ENCODE measurements around the gene SBDS.
"Not testable (repeated sequence)": the region's sequence is repeated elsewhere in the genome, so short reads cannot be mapped to it uniquely, and the experiment has no call there.

Gene SBDS

GRCh38 chr7:67019562-67020390, 24.4 kb upstream of the SBDS start:
- no CpG with 5 or more reads among the region's 8 CpGs for WGBS (ENCODE audit: insufficient coverage, insufficient read length)
- Histone ChIP-seq H3K27ac (ENCODE audit: low read length) (no peak overlapping the region), H3K36me3 (ENCODE audit: control insufficient read depth, insufficient read depth, low read length) (peaks cover 2% of the 10 kb centered on the region; the same call in 1 of the 2 replicates), H3K4me3 (ENCODE audit: low read length) (no peak overlapping the region), H3K4me1 (ENCODE audit: control insufficient read depth, insufficient read depth, low read length) (no peaks in the 10 kb centered on the region), H3K27me3 (ENCODE audit: control insufficient read depth, insufficient read depth, low read length) (no peaks in the 10 kb centered on the region), H3K9me3 (ENCODE audit: control insufficient read depth, insufficient read depth, low read length) (no peaks in the 10 kb centered on the region)
- no peak for DNase-seq (ENCODE audit: low read depth, low spot score)

- Histone ChIP-seq H3K4me1 (ENCODE audit: control insufficient read depth, insufficient read depth, low read length) (no peaks in the 10 kb centered on the region), H3K4me3 (ENCODE audit: low read length) (no peak overlapping the region), H3K27ac (ENCODE audit: low read length) (no peak overlapping the region), H3K27me3 (ENCODE audit: control insufficient read depth, insufficient read depth, low read length) (no peaks in the 10 kb centered on the region), H3K36me3 (ENCODE audit: control insufficient read depth, insufficient read depth, low read length) (peaks cover 2% of the 10 kb centered on the region; the same call in 1 of the 2 replicates), H3K9me3 (ENCODE audit: control insufficient read depth, insufficient read depth, low read length) (no peaks in the 10 kb centered on the region)
- no CpG with 5 or more reads among the region's 7 CpGs for WGBS (ENCODE audit: insufficient coverage, insufficient read length)
- DNase-seq (ENCODE audit: low read depth, low spot score), result no peak
These were observed 23.6 kb upstream of the SBDS start for GRCh38 chr7:67018940-67019339.

GRCh38 chr7:67017971-67018370, 22.6 kb upstream of the SBDS start:
- not testable (repeated sequence) for DNase-seq (ENCODE audit: low read depth, low spot score); H3K4me3 ChIP-seq (ENCODE audit: low read length); H3K36me3 ChIP-seq (ENCODE audit: control insufficient read depth, insufficient read depth, low read length); H3K4me1 ChIP-seq (ENCODE audit: control insufficient read depth, insufficient read depth, low read length); H3K27ac ChIP-seq (ENCODE audit: low read length); H3K27me3 ChIP-seq (ENCODE audit: control insufficient read depth, insufficient read depth, low read length); H3K9me3 ChIP-seq (ENCODE audit: control insufficient read depth, insufficient read depth, low read length)
- WGBS (ENCODE audit: insufficient coverage, insufficient read length), result no CpG with 5 or more reads among the region's 8 CpGs

- not testable (repeated sequence) for DNase-seq (ENCODE audit: low read depth, low spot score); H3K36me3 ChIP-seq (ENCODE audit: control insufficient read depth, insufficient read depth, low read length); H3K27ac ChIP-seq (ENCODE audit: low read length); H3K27me3 ChIP-seq (ENCODE audit: control insufficient read depth, insufficient read depth, low read length); H3K4me1 ChIP-seq (ENCODE audit: control insufficient read depth, insufficient read depth, low read length); H3K4me3 ChIP-seq (ENCODE audit: low read length); H3K9me3 ChIP-seq (ENCODE audit: control insufficient read depth, insufficient read depth, low read length)
- WGBS (ENCODE audit: insufficient coverage, insufficient read length), result 100% methylated on average over 4 of the region's 9 CpGs
These were observed 18.8 kb upstream of the SBDS start for GRCh38 chr7:67014076-67014622.

DNA sequence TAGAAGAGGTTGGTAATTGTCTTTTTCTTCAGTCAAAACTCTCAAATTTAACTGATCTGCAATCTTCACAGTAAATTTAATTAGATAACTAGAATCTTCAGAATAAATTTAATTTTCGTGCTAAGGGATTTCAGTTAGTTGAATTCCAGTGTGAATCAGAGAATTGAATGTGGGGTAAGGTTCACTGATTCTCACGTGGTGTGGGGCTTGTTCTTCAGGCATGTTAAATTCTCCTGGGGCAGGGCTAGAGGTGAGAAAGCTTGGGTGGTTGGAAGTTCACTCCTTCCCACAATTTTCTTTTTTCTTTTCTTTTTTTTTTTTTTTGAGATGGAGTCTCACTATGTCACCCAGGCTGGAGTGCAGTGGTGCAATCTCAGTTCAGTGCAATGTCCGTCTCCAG, 14.3 kb upstream of the SBDS start:
- no CpG with 5 or more reads among the region's 3 CpGs for WGBS (ENCODE audit: insufficient coverage, insufficient read length)
- H3K4me1 ChIP-seq (ENCODE audit: control insufficient read depth, insufficient read depth, low read length); H3K27me3 ChIP-seq (ENCODE audit: control insufficient read depth, insufficient read depth, low read length); H3K27ac ChIP-seq (ENCODE audit: low read length); H3K4me3 ChIP-seq (ENCODE audit: low read length); H3K9me3 ChIP-seq (ENCODE audit: control insufficient read depth, insufficient read depth, low read length); H3K36me3 ChIP-seq (ENCODE audit: control insufficient read depth, insufficient read depth, low read length); DNase-seq (ENCODE audit: low read depth, low spot score): not testable (repeated sequence)

GRCh38 chr7:67008260-67008659, 12.9 kb upstream of the SBDS start:
- no CpG with 5 or more reads among the region's 4 CpGs for WGBS (ENCODE audit: insufficient coverage, insufficient read length)
- H3K27ac ChIP-seq (ENCODE audit: low read length), result no peak overlapping the region
- no peaks in the 10 kb centered on the region for H3K27me3 ChIP-seq (ENCODE audit: control insufficient read depth, insufficient read depth, low read length)
- H3K4me3 ChIP-seq (ENCODE audit: low read length), result no peak overlapping the region
- no peaks in the 10 kb centered on the region for H3K9me3 ChIP-seq (ENCODE audit: control insufficient read depth, insufficient read depth, low read length)
- no peaks in the 10 kb centered on the region for H3K4me1 ChIP-seq (ENCODE audit: control insufficient read depth, insufficient read depth, low read length)
- H3K36me3 ChIP-seq (ENCODE audit: control insufficient read depth, insufficient read depth, low read length), result peaks cover 3% of the 10 kb centered on the region; the same call in 1 of the 2 replicates
- DNase-seq (ENCODE audit: low read depth, low spot score), result no peak

GRCh38 chr7:67006965-67007364, 11.6 kb upstream of the SBDS start:
- H3K27ac ChIP-seq (ENCODE audit: low read length), result no peak overlapping the region
- no peaks in the 10 kb centered on the region for H3K27me3 ChIP-seq (ENCODE audit: control insufficient read depth, insufficient read depth, low read length)
- H3K4me1 ChIP-seq (ENCODE audit: control insufficient read depth, insufficient read depth, low read length), result no peaks in the 10 kb centered on the region
- no CpG with 5 or more reads among the region's 2 CpGs for WGBS (ENCODE audit: insufficient coverage, insufficient read length)
- H3K4me3 ChIP-seq (ENCODE audit: low read length), result no peak overlapping the region
- DNase-seq (ENCODE audit: low read depth, low spot score), result no peak
- peaks cover 3% of the 10 kb centered on the region; the same call in 1 of the 2 replicates for H3K36me3 ChIP-seq (ENCODE audit: control insufficient read depth, insufficient read depth, low read length)
- H3K9me3 ChIP-seq (ENCODE audit: control insufficient read depth, insufficient read depth, low read length), result no peaks in the 10 kb centered on the region

DNA sequence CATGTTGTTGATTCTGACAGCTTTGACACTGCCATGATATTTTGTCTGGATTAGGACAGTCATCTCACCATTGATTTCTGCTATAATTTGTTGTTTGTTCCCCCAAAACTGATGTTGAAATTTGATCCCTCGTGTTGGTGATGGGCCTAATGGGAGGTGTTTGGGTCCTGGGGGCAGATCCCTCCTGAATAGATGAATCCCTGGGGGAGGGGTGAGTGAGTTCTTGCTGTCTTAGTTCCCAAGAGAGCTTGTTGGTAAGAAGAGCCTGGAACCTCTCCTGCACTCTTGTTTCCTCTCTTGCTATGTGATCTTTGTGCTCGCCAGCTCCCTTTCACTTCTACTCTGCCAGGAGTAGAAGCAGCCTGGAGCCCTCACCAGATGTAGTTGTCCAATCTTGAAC, 8.8 kb upstream of the SBDS start:
- WGBS (ENCODE audit: insufficient coverage, insufficient read length), result no CpG with 5 or more reads among the region's 2 CpGs
- not testable (repeated sequence) for H3K4me3 ChIP-seq (ENCODE audit: low read length); H3K4me1 ChIP-seq (ENCODE audit: control insufficient read depth, insufficient read depth, low read length); H3K27me3 ChIP-seq (ENCODE audit: control insufficient read depth, insufficient read depth, low read length); DNase-seq (ENCODE audit: low read depth, low spot score); H3K9me3 ChIP-seq (ENCODE audit: control insufficient read depth, insufficient read depth, low read length); H3K36me3 ChIP-seq (ENCODE audit: control insufficient read depth, insufficient read depth, low read length); H3K27ac ChIP-seq (ENCODE audit: low read length)

- H3K36me3 ChIP-seq (ENCODE audit: control insufficient read depth, insufficient read depth, low read length); H3K27me3 ChIP-seq (ENCODE audit: control insufficient read depth, insufficient read depth, low read length); H3K27ac ChIP-seq (ENCODE audit: low read length); H3K4me3 ChIP-seq (ENCODE audit: low read length); DNase-seq (ENCODE audit: low read depth, low spot score); H3K4me1 ChIP-seq (ENCODE audit: control insufficient read depth, insufficient read depth, low read length); H3K9me3 ChIP-seq (ENCODE audit: control insufficient read depth, insufficient read depth, low read length): not testable (repeated sequence)
- WGBS (ENCODE audit: insufficient coverage, insufficient read length), result no CpG with 5 or more reads among the region's 5 CpGs
These were observed 5.3 kb upstream of the SBDS start for GRCh38 chr7:67000601-67001258.

DNA sequence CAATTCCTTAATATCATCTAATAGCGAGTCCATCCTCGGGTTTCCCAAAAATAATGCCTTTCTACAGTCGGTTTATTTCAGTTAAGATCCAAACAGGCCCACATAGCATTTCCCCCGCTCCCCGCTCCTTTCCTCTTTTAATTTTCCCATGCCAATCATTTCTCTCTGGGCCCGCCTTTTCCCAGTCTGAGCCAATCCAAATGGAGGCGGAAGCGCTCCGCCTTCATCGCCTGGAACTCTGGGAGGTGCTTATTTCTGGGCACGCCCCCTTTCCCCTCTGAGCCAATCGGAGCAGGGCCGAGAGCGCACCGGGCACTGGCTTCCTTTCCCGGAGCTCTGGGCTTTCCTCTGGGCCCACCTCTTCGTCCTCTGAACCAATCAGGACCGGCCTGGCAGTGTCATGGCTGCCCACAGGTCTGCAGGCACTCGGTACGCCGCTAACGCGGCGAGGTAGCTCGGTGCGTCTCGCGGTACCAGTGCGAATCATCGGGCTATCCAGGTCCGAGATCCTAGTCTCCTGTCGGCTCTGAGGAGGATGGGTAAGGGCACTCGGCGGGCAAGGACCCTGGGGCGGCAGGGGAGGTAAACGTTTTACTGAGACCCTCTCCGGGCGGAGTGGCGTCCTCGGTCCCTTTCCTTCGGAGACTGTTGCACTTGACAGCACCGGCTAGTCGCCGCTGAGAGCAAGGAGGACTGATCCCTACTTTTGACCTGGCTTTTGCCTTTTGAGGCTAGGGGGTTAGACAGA, 1.2 kb upstream of the SBDS start, which contains the start of gene TYW1:
Gene TYW1, plus strand, starts transcription at position 390 of the 748 bp plus-strand sequence. Its CDS starts 146 bp downstream, at position 536.
- peak within 1 kb of the TSS; percentile 83 for H3K4me3 ChIP-seq (ENCODE audit: low read length)
- DNase-seq (ENCODE audit: low read depth, low spot score), result peak; percentile 84
- not testable (repeated sequence) for H3K36me3 ChIP-seq (ENCODE audit: control insufficient read depth, insufficient read depth, low read length); H3K9me3 ChIP-seq (ENCODE audit: control insufficient read depth, insufficient read depth, low read length); H3K27me3 ChIP-seq (ENCODE audit: control insufficient read depth, insufficient read depth, low read length); H3K4me1 ChIP-seq (ENCODE audit: control insufficient read depth, insufficient read depth, low read length); H3K27ac ChIP-seq (ENCODE audit: low read length)
- WGBS (ENCODE audit: insufficient coverage, insufficient read length), result no CpG with 5 or more reads among the region's 44 CpGs
